K562 (cell line): ENCODE results near the gene LAPTM5. TPM values are rescaled to one million over a fixed set of nuclear protein-coding genes. Genes with fewer than 3 reads are reported as not detected.

Experiments
- BCOR ChIP-seq: fragments of 450-650 bp; IDR thresholded peaks from 2 replicates; pipeline ENCODE4 v1.6.1; 2016
- ETV1 ChIP-seq: fragments of 450-650 bp; conservative IDR thresholded peaks from 2 replicates; pipeline ENCODE4 v1.6.1; 2016; ENCODE audit warnings: missing genetic modification characterization, control low read depth, low read depth, missing compliant biosample characterization
- ETV5 ChIP-seq: sonication (generic); formaldehyde crosslinking; IDR thresholded peaks from 2 replicates; pipeline ENCODE4 v1.4.0; 2020; ENCODE audit warnings: low read depth, mild to moderate bottlenecking, missing genetic modification reagents
- ETV6 ChIP-seq, 3 experiments: fragments of 150-350 bp in 1 of 3; sonication (generic) in 1 of 3; formaldehyde crosslinking in 1 of 3; IDR thresholded peaks; 2 replicates each; pipeline versions ENCODE4 v1.6.1 to v1.8.0; 2014 to 2022; ENCODE audit warnings: borderline replicate concordance in 2 of 3, low read depth in 2 of 3, antibody characterized with exemption in 1 of 3, low read length in 1 of 3, mild to moderate bottlenecking in 1 of 3, missing genetic modification reagents in 1 of 3
- GABPB1 ChIP-seq: sonication (generic); formaldehyde crosslinking; IDR thresholded peaks from 2 replicates; pipeline ENCODE4 v1.8.0; 2022; ENCODE audit warnings: mild to moderate bottlenecking, missing genetic modification reagents
- HMG20B ChIP-seq: fragments of 250-450 bp; sonication (Bioruptor Pico); IDR thresholded peaks from 2 replicates; pipeline ENCODE4 v1.5.0; 2021; ENCODE audit warnings: mild to moderate bottlenecking
- KDM2B ChIP-seq: fragments of 250-450 bp; sonication (Bioruptor Pico); IDR thresholded peaks from 2 replicates; pipeline ENCODE4 v1.8.0; 2021; ENCODE audit warnings: mild to moderate bottlenecking, moderate library complexity
- KLF13 ChIP-seq: fragments of 450-650 bp; IDR thresholded peaks from 2 replicates; pipeline ENCODE4 v1.6.1; 2016; ENCODE audit warnings: missing genetic modification characterization, low read depth, mild to moderate bottlenecking, missing compliant biosample characterization, moderate library complexity, borderline replicate concordance
- MECOM ChIP-seq: fragments of 250-450 bp; sonication (Bioruptor Pico); IDR thresholded peaks from 2 replicates; pipeline ENCODE4 v1.8.0; 2022; ENCODE audit warnings: inconsistent platforms
- NFE2 ChIP-seq: IDR thresholded peaks from 2 replicates; pipeline ENCODE4 v1.6.1; 2014; ENCODE audit warnings: antibody characterized with exemption, low read depth
- NONO ChIP-seq, 2 experiments: fragments of 200-400 bp in 1 of 2; fragments of 450-650 bp in 1 of 2; formaldehyde crosslinking in 1 of 2; IDR thresholded peaks; 2 replicates each; pipeline ENCODE4 v1.6.1; 2017; ENCODE audit warnings: low read depth in 2 of 2, mild to moderate bottlenecking in 2 of 2, moderate library complexity in 2 of 2, low read length in 1 of 2
- NR2C1 ChIP-seq, 2 experiments: fragments of 450-650 bp; IDR thresholded peaks; 2 replicates each; pipeline ENCODE4 v1.6.1; 2017; ENCODE audit warnings: mild to moderate bottlenecking in 2 of 2, antibody characterized with exemption in 1 of 2, inconsistent platforms in 1 of 2, missing compliant biosample characterization in 1 of 2, missing genetic modification characterization in 1 of 2
- NR4A1 ChIP-seq, 2 experiments: fragments of 250-450 bp in 1 of 2; fragments of 450-650 bp in 1 of 2; sonication (Bioruptor Pico) in 1 of 2; IDR thresholded peaks; 2 replicates each; pipeline versions ENCODE4 v1.4.0 to v1.6.1; 2016 to 2020; ENCODE audit warnings: mild to moderate bottlenecking in 2 of 2, missing compliant biosample characterization in 1 of 2, missing genetic modification characterization in 1 of 2, moderate library complexity in 1 of 2
- SMAD4 ChIP-seq: fragments of 250-450 bp; sonication (Bioruptor Pico); conservative IDR thresholded peaks from 2 replicates; pipeline ENCODE4 v1.8.0; 2021; ENCODE audit warnings: inconsistent platforms, mild to moderate bottlenecking, moderate library complexity
- SMARCA5 ChIP-seq: fragments of 450-650 bp; IDR thresholded peaks from 2 replicates; pipeline ENCODE4 v1.6.1; 2016
- YBX1 ChIP-seq: fragments of 450-650 bp; IDR thresholded peaks from 2 replicates; pipeline ENCODE4 v1.7.1; 2016; ENCODE audit warnings: mild to moderate bottlenecking
- ZBTB17 ChIP-seq: fragments of 450-650 bp; formaldehyde crosslinking; IDR thresholded peaks from 2 replicates; pipeline ENCODE4 v1.4.0; 2020; ENCODE audit warnings: mild to moderate bottlenecking
- ZNF133 ChIP-seq: fragments of 250-450 bp; sonication (Bioruptor Pico); IDR thresholded peaks from 2 replicates; pipeline ENCODE4 v1.4.0; 2020; ENCODE audit warnings: mild to moderate bottlenecking
- ZNF431 ChIP-seq: sonication (generic); formaldehyde crosslinking; IDR thresholded peaks from 2 replicates; pipeline ENCODE4 v1.8.0; 2022; ENCODE audit warnings: mild to moderate bottlenecking, missing genetic modification reagents
- polyA plus RNA-seq, 8 experiments: library from polyadenylated mRNA; depleted of rRNA in 4 of 8; stranded (reverse) in 5 of 8; unstranded in 3 of 8; fragments of >200 nt; fragmentation: Nextera tagmentation in 2 of 8; fragmentation: Illumina TruSeq in 1 of 8; extraction: Ambion mirVana in 2 of 8; extraction: Trizol in 1 of 8; gene quantifications; 2 replicates each; pipeline versions ENCODE4 v1.2.1 to v1.2.3, GENCODE V29; 2011 to 2014; ENCODE audit warnings: inconsistent platforms in 1 of 8, missing spikeins in 1 of 8
- total RNA-seq, 7 experiments: library from RNA; depleted of rRNA in 6 of 7; stranded (reverse); fragments of >200 nt in 6 of 7; fragmentation: Illumina TruSeq in 2 of 7; extraction: Trizol in 2 of 7; gene quantifications; 2 replicates each; pipeline versions ENCODE4 v1.2.1 to v1.2.3, GENCODE V29; 2011 to 2021; ENCODE audit warnings: low replicate concordance in 1 of 7
- TF ChIP-seq, protein P1 (sequence below): fragments of 450-650 bp; formaldehyde crosslinking; IDR thresholded peaks from 2 replicates; pipeline ENCODE4 v1.4.0; 2022; ENCODE audit warnings: missing genetic modification characterization
- TF ChIP-seq, protein P2 (sequence below): fragments of 250-450 bp; sonication (Bioruptor Pico); IDR thresholded peaks from 2 replicates; pipeline ENCODE4 v1.5.0; 2021; ENCODE audit warnings: mild to moderate bottlenecking, borderline replicate concordance

Gene LAPTM5
- total and polyA plus RNA-seq, 9 of the 15 experiments (the other 6 are each of a cell fraction or from before 2014, with no cell fraction given) = 2.4 to 47.3 (median 20.3) TPM

DNA sequence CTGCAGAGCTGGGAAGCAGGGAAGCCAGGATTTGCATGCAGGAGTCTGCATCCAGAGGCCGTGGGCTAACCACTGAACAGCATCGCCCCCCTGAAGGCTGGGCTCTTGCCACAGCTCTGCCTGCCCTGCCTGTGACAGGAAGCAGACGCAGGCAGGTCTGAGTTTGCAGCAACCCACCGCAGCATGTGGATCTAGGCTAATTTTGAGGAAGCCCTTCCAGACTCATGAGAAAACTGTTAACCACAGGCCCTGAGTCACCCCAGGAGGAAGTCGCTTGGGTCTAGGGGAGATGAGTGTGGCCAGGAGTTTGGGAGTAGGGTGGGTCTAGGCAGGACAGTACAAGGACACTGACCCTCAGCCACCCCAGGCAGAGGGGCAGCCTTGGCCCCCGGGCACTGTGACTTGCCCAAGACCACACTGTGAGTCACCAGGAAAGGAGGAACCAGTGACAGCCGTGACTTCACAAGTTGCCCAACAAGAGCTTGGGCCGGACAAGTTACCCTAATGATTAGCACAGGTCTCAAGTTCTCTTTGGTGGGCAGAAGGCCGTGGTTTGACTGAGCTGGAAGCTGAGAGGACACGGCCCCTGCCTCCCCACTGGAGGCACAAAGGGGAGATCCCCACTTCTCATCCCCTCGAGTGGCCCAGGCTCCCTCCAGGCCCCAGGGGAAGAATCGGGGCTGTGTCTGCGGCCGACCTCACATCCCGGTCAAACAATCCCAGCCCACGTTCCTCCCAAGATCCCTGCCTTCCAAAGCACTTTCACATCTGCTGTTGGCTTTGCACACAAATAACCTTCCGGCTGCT is 826 bp downstream of the LAPTM5 start (continued):
- TF ChIP-seq ETV1 (tag) = peak; percentile 39; the same call in 1 of the 2 replicates
- TF ChIP-seq GABPB1 (CRISPR knock-in tag) = peak; percentile 84
- TF ChIP-seq ZBTB17 (CRISPR knock-in tag) = peak; percentile 88
- peak; percentile 43; the same call in 1 of the 2 replicates for TF ChIP-seq NR4A1 (CRISPR knock-in tag; IDR thresholded peaks at IDR 0.05)
- TF ChIP-seq NR4A1 (tag; IDR thresholded peaks at IDR 0.05) = peak; percentile 84
- TF ChIP-seq NONO (IDR thresholded peaks at IDR 0.05; ENCODE audit: low read depth in 2 of 2, low read length in 1 of 2) = peak in 1 of 2 experiments; percentile 46; a peak in 1 of 4 replicates
- TF ChIP-seq ZNF431 (CRISPR knock-in tag) = peak; percentile 9; the same call in 1 of the 2 replicates
- peak; percentile 91; the same call in 1 of the 2 replicates for TF ChIP-seq ETV5 (CRISPR knock-in tag)
- no peak for TF ChIP-seq HMG20B (CRISPR knock-in tag)
- no peak for TF ChIP-seq KLF13 (tag)
- TF ChIP-seq, protein P1, sequence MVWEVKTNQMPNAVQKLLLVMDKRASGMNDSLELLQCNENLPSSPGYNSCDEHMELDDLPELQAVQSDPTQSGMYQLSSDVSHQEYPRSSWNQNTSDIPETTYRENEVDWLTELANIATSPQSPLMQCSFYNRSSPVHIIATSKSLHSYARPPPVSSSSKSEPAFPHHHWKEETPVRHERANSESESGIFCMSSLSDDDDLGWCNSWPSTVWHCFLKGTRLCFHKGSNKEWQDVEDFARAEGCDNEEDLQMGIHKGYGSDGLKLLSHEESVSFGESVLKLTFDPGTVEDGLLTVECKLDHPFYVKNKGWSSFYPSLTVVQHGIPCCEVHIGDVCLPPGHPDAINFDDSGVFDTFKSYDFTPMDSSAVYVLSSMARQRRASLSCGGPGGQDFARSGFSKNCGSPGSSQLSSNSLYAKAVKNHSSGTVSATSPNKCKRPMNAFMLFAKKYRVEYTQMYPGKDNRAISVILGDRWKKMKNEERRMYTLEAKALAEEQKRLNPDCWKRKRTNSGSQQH (CRISPR knock-in tag) = peak; percentile 90
- TF ChIP-seq, protein P2, sequence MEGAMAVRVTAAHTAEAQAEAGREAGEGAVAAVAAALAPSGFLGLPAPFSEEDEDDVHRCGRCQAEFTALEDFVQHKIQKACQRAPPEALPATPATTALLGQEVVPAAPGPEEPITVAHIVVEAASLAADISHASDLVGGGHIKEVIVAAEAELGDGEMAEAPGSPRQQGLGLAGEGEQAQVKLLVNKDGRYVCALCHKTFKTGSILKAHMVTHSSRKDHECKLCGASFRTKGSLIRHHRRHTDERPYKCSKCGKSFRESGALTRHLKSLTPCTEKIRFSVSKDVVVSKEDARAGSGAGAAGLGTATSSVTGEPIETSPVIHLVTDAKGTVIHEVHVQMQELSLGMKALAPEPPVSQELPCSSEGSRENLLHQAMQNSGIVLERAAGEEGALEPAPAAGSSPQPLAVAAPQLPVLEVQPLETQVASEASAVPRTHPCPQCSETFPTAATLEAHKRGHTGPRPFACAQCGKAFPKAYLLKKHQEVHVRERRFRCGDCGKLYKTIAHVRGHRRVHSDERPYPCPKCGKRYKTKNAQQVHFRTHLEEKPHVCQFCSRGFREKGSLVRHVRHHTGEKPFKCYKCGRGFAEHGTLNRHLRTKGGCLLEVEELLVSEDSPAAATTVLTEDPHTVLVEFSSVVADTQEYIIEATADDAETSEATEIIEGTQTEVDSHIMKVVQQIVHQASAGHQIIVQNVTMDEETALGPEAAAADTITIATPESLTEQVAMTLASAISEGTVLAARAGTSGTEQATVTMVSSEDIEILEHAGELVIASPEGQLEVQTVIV (CRISPR knock-in tag) = 0 out of 2 replicates have a peak, but pooled peaks have one; percentile 48
- TF ChIP-seq SMAD4 (CRISPR knock-in tag) = peak; percentile 94
- peak; percentile 86 for TF ChIP-seq NFE2
- TF ChIP-seq SMARCA5 = no peak; the same call in 1 of the 2 replicates
- peak; percentile 96 for TF ChIP-seq BCOR
- no peak for TF ChIP-seq MECOM (CRISPR knock-in tag)
- no peak for TF ChIP-seq KDM2B (CRISPR knock-in tag)
- TF ChIP-seq ETV6 (IDR thresholded peaks at IDR 0.05; ENCODE audit: borderline replicate concordance in 1 of 2, low read depth in 2 of 2, low read length in 1 of 2) = peak in 1 of 2 experiments; percentile 88; a peak in 1 of 4 replicates
- no peak for TF ChIP-seq ETV6 (CRISPR knock-in tag; IDR thresholded peaks at IDR 0.05; ENCODE audit: borderline replicate concordance)
- no peak for TF ChIP-seq YBX1
- 0 out of 2 replicates have a peak, but pooled peaks have one; percentile 13 for TF ChIP-seq ZNF133 (CRISPR knock-in tag)
- no peak for TF ChIP-seq NR2C1 (IDR thresholded peaks at IDR 0.05)
- TF ChIP-seq NR2C1 (tag; IDR thresholded peaks at IDR 0.05) = peak; percentile 29; the same call in 1 of the 2 replicates
